H1 (cell line): ENCODE measurements around the gene ARHGAP32. TPM values are rescaled to one million over a fixed set of nuclear protein-coding genes. Genes with fewer than 3 reads are reported as not detected.

Experiments
- CHD7 ChIP-seq: fragments of 300-600 bp; sonication (generic); IDR thresholded peaks from 2 replicates; pipeline ENCODE4 v1.7.1; 2012; ENCODE audit warnings: low read length, moderate library complexity, mild to moderate bottlenecking, inconsistent platforms; ENCODE audit not compliant: insufficient replicate concordance
- POLR2AphosphoS5 ChIP-seq: IDR thresholded peaks from 2 replicates; pipeline ENCODE4 v1.6.1; 2011; ENCODE audit warnings: low read depth, low read length
- RAD21 ChIP-seq, 2 experiments: IDR thresholded peaks in 1 of 2; conservative IDR thresholded peaks in 1 of 2; 2 replicates each; pipeline ENCODE4 v1.6.1; 2011; ENCODE audit warnings: low read depth in 2 of 2, low read length in 2 of 2, improper control_type of control experiment in 1 of 2, inconsistent platforms in 1 of 2, mild to moderate bottlenecking in 1 of 2, moderate library complexity in 1 of 2
- SIRT6 ChIP-seq: IDR thresholded peaks from one replicate; pipeline ENCODE4 v1.7.1; 2012; ENCODE audit warnings: low read length, inconsistent platforms
- TAF1 ChIP-seq: IDR thresholded peaks from 2 replicates; pipeline ENCODE4 v1.6.1; 2011; ENCODE audit warnings: mild to moderate bottlenecking, low read depth, low read length
- polyA plus RNA-seq, 7 experiments: library from polyadenylated mRNA; depleted of rRNA in 3 of 7; stranded (reverse) in 5 of 7; unstranded in 2 of 7; fragments of >200 nt in 5 of 7; fragments of 200-250 nt in 2 of 7; gene quantifications; 1 replicate in 5 of 7; 2 replicates in 1 of 7; 4 replicates in 1 of 7; pipeline versions ENCODE4 v1.2.1 to v1.2.3, GENCODE V29; 2011 to 2013; ENCODE audit warnings: missing spikeins in 2 of 7, mixed read lengths in 2 of 7
- total RNA-seq: library from RNA; stranded (reverse); fragmentation: NEBNext Ultra II Directional; extraction: Animal tissue kit (Norgen Biotek cat#: 25700); gene quantifications from 2 replicates; pipeline ENCODE4 v1.2.1, GENCODE V29; 2021

Gene ARHGAP32
- total and polyA plus RNA-seq, 2 of the 8 experiments (the other 6 are each of a cell fraction or from before 2014, with no cell fraction given), result 13.7 to 30.0 TPM

- TF ChIP-seq RAD21 (IDR thresholded peaks at IDR 0.05 in 1 of 2, conservative IDR thresholded peaks at IDR 0.05 in 1 of 2; ENCODE audit: low read depth in 2 of 2, low read length in 2 of 2) (no peak), SIRT6 (no peak), TAF1 (no peak), CHD7 (no peak), POLR2AphosphoS5 (no peak)
Measured at GRCh38 chr11:129106788-129107187, 85.3 kb downstream of the ARHGAP32 start (continued).
